Heart left ventricle (tissue), 13 donors: ENCODE data around the gene IL3RA.

Source experiments
- POLR2A ChIP-seq, 2 donors: fragments of 450-650 bp; IDR thresholded peaks; one replicate each; pipeline ENCODE4 v1.6.1; 2017; ENCODE audit warnings: antibody characterized with exemption in 2 of 2, mild to moderate bottlenecking in 2 of 2, moderate library complexity in 2 of 2
- TF ChIP-seq, protein P1 (sequence below), 12 donors: fragments of 200-600 bp; sonication (generic) in 4 of 12; IDR thresholded peaks; one replicate each; pipeline versions ENCODE4 v1.5.0 to v1.8.0; 2018 to 2022; ENCODE audit warnings: antibody characterized with exemption in 12 of 12, mild to moderate bottlenecking in 5 of 12
- donor health status: ischemic (EF 13 %, LVEDD 7.1; RV severe dilation, severe dysfunction).
- donor health status: DM: no; HTN: yes; CAD: no.
- donor health status: DM: no; HTN: no; CAD: no.
- donor health status: ischemic (EF 25% LVEDD 6.9; RV normal size, moderate dysfunction).
- donor health status: ischemic (EF 25% LVEDD 5.7; RV mildly dilated, moderate dysfunction).
- donor health status: ischemic (EF 35%, LVEDD 5.7; RV mildly dilated, moderate dysfunction).
- donor health status: nonischemic (EF 11% LVEDD 7.7; RV severe dilation, severe dysfunction).
- donor health status: DM: yes; HTN: yes; CAD: no.
- donor health status: PGD.
- donor health status: ischemic (EF 29% LVEDD 5.4; RV normal size, mild dysfunction).
- donor health status: nonischemic (EF 23%, LVEDD 6.1; RV moderate dilation, normal function).

DNA sequence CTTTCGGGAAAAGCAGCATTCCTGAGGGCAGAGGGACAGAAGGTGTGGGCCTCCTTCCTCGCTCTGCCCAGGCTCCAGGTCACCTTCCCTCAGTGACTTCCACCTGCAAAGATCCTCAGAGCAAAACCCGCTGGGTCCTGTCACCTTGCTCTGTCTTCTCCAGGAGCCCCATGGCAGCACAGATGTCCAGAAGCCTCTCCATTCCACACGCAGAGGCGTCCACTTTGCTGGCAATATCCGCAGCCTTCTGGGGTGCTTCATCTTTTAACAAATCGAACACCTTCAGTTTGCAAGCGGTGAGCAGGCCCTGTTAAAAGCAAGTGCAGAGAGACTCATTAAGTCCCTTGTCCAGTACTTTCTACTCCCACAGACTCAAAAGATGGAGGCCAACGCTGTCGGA is 88.8 kb downstream of the IL3RA start:
- TF ChIP-seq, protein P1, sequence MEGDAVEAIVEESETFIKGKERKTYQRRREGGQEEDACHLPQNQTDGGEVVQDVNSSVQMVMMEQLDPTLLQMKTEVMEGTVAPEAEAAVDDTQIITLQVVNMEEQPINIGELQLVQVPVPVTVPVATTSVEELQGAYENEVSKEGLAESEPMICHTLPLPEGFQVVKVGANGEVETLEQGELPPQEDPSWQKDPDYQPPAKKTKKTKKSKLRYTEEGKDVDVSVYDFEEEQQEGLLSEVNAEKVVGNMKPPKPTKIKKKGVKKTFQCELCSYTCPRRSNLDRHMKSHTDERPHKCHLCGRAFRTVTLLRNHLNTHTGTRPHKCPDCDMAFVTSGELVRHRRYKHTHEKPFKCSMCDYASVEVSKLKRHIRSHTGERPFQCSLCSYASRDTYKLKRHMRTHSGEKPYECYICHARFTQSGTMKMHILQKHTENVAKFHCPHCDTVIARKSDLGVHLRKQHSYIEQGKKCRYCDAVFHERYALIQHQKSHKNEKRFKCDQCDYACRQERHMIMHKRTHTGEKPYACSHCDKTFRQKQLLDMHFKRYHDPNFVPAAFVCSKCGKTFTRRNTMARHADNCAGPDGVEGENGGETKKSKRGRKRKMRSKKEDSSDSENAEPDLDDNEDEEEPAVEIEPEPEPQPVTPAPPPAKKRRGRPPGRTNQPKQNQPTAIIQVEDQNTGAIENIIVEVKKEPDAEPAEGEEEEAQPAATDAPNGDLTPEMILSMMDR (IDR thresholded peaks at IDR 0.05) = no peak
- no peak for TF ChIP-seq POLR2A (IDR thresholded peaks at IDR 0.05)
